HG02798 (cell line): ENCODE measurements around the gene CKM.
"Not testable (repeated sequence)": the region's sequence is repeated elsewhere in the genome, so short reads cannot be mapped to it uniquely, and the experiment has no call there.

Source experiments
- ATAC-seq: cut with Tn5 transposase; IDR thresholded peaks from one replicate; pipeline ENCODE4 v1.9.1; 2021; ENCODE audit warnings: mild to moderate bottlenecking; ENCODE audit not compliant: unreplicated experiment, poor library complexity

CKM gene

GRCh38 chr19:45349430-45349941 is 26.8 kb upstream of the CKM start:
- ATAC-seq, result no peak

DNA sequence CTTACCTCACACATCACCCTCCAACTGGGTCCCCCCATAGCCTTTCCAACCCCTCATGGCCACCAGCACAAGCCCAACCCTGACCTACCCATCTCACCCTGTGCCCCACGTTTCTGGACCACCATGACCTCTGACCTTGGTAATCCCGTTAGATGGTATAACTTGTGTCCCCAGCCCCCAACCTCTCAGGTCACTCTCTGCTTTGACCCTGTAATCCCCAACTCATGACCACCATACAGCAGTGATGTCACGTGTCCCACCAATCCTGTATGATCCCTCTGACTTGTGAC is 26.4 kb upstream of the CKM start:
- ATAC-seq, result no peak

DNA sequence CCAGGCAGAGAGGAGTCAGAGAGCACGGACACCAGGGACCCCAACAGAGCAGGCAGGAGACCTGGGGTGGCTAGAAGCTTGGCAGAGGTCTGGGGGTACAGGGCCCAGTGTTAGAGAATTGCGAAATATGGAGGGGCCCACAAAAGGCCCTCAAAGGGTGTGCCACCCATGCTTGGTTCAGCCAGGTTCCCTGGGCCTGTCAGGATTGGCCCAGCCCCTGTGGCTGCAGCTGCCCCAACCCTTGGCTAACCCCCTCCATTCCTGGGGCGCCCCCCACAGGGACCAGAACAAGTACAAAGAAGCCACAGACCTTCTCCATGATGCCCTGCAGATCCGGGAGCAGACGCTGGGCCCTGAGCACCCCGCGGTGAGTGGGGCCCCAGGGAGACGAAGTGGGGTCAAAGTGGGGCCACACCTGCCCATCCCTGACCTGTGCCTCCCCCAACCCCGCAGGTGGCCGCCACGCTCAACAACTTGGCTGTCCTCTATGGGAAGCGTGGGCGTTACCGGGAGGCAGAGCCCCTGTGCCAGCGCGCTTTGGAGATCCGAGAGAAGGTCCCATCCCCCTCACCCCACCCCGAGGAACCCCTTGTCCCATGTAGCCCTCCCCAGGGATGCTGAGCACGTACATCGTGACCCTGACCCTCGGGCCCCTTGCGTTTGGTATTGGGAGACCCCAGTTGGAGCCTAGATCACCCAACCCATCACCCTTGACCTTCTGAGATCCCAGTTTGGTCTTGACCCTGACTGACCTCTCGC is 25.9 kb upstream of the CKM start:
- no peak for ATAC-seq

GRCh38 chr19:45347570-45348366 is 25.1 kb upstream of the CKM start:
- no peak for ATAC-seq

- no peak for ATAC-seq
Observed at GRCh38 chr19:45346449-45346848, 23.8 kb upstream of the CKM start.

- ATAC-seq, result no peak
Observed at GRCh38 chr19:45345506-45345860, 22.8 kb upstream of the CKM start.

DNA sequence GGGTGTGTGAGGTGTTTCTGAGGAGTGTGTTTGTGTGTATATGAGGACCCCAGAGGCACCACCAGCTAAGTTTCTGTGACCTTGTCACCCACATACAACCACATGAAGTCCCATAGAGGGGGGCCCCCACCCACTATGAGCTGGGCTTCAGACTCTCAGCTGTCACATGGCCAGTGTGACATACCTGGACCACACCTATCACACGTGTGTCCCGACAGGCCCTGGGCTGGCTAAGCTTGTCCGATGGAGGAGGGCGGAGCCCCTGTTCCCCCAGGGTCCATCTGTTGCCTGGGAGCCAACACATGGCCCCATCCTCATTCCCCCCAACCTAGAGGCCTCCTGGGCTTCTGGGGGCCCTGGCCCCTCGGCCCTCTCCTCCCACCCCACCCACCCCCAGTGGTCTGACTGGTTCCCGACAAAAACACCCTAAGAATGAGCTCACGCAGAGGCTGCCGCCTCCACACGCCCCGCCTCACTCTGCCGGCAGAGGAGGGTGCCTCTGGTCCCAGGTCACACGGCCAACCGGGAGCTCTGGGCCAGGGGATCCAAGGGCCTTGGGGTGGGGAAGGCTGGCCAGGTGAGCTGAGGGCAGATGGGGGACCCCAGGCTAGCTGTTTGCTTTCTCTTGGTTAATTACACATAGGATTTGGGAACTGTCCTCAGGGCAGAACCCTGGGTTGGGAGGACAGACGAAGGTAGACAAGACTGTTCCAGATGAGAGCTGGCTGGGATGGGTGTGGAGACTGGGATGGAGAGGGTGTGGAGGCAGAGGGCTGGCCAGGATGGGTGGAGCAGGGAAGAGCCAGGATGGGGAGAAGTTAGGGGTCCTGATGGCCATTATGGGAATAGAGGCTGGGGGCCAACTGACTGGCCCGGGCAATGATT is 22.2 kb upstream of the CKM start:
- ATAC-seq, result no peak

DNA sequence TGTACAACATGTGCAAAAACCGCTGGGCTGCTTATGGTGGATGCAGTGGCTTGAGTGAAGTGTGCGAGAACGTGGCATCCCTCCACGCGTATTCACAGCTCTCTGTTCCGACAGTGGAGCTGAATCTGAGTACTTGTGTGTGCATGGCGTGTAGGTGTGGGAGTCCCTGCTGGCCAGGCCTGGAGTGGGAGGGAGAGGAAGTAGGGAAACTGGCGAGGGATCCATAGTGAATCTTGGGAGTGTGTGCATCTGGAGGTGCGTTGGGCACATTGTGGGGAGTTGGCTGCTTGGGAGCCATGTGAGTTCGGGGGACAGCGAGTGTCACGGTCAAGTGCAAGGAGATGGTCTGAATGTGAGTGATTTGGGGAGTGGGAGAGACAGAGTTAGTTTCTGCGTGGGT is 20.2 kb upstream of the CKM start:
- ATAC-seq, result no peak

GRCh38 chr19:45340899-45341453 is 18.3 kb upstream of the CKM start:
- ATAC-seq, result no peak

DNA sequence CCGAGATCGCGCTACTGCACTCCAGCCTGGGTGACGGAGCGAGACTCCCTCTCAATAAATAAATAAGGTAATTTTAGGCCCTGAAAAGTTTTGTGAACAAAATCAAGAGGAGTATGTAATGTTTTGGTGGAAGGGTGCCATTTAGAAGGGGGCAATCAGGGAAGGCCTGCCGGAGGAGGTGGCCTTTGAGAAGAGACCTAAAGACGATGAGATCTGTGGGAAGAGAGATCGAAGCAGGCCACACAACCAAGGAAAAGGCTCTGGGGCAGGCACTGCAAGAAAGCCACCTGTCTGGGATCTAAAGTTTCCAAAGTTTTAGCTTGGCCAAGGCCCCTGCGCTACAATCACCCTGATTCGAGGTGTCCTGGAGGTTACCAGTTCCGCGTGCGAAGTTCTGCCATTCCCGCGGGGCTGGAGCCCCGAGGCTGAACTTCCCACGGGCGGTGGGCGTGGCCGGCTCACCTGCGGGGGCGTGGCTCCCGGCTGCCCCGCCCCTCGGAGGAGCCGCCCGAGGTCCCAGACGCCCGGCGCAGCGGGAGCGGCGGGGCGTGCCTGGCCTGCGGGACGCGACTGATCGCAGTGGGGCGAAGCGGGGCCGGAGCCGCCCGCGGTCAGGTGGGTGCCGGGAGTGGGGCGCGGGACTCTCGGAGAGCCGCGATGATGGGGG is 17.7 kb upstream of the CKM start, which contains the start of gene KLC3:
Gene KLC3 (plus strand): TSS at position 519 of the 667 bp plus-strand sequence. CDS start 4,792 bp downstream, outside the sequence.
- no peak for ATAC-seq

GRCh38 chr19:45339629-45340028 is 17.0 kb upstream of the CKM start:
- no peak for ATAC-seq

GRCh38 chr19:45336696-45337251 is 14.1 kb upstream of the CKM start:
- no peak for ATAC-seq

DNA sequence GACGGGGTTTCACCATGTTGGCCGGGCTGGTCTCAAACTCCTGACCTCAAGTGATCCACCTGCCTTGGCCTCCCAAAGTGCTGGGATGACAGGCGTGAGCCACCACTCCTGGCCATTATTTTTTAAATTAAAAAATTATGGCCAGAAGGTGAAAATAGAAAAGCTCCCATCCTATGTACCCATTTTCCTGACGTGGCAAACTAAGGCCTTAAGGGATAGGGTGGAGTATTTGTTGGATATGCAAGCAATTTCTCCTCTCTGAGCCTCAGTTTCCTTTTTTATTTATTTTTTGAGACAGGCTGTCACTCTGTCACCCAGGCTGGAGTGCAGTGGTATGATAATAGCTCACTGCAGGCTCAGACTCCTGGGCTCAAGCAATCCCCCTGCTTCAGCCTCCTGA is 12.2 kb upstream of the CKM start:
- not testable (repeated sequence) for ATAC-seq

- ATAC-seq, result no peak
Observed at GRCh38 chr19:45333609-45334303, 11.1 kb upstream of the CKM start.

DNA sequence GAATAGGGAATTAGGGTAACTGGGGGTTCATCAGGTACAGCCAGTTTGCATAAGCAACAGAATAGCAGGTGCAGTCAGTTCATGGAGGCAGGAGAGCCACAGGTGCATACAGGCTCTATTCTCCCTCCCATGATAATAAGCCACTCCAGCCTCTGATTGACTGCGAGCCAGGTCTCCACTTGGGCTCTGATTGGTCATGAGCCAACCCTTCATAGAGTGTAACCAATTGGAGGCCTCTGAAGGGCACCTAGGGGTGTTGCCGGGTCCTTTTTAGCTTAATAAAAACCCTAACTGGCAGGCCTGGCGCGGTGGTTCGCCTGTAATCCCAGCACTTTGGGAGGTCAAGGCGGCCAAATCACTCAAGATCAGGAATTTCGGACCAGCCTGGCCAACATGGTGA is 8.7 kb upstream of the CKM start:
- ATAC-seq, result no peak

DNA sequence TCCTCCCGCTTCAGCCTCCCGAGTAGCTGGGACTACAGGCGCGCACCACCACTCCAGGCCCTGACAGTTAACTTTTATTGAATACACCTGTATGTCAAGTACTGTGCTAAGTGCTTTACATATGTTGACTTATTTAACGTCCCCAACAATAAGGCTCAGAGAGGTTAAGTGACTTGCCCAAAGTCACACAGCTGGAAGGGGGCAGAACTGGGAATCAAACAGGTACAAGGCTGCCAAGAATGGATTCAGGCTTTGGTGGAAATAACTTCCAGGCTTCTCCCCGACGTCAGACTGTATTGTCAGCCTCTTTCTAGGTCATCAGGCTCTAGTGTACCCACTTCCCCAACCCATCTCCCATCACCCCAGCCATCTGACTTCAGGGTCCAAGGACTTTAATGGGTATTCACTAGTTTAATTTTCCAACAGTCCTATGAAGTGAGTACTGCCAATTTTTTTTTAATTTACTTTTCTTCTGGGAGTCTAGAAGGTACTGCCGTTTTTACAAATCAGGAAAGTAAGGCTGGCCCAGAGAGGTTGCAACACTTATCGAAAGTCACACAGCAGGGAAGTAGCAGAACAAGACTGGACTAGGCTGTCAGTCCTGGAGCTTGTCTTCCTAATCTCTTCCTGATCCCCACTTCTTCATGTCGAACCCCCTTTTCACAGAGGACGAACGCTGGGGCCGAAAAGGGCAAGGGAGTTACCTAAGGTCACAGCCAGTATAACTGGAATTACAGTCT is 4.9 kb upstream of the CKM start:
- no peak for ATAC-seq

DNA sequence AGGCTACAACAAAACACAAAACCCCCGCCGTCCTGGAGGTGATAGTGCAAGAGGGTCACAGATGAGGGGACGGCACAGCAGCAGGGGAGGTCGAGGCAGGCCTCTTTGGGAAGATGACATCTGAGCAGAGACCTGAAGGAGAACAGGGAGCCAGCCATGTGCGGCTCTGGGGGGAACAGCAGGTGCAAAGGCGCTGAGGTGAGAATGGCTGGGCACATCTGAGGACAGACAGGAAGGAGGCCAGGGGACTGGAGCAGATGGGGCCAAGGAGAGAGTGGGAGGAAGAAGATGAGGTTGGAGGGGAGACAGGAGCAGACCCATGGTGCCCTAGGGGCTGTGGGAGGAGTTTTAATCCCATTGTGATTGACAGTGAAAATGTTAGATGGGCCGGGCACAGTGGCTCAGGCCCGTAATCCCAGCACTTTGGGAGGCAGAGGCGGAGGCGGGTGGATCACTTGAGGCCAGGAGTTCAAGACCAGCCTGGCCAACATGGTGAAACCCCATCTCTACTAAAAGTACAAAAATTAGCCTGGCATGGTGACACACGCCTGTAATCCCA is 1.8 kb upstream of the CKM start:
- no peak for ATAC-seq

DNA sequence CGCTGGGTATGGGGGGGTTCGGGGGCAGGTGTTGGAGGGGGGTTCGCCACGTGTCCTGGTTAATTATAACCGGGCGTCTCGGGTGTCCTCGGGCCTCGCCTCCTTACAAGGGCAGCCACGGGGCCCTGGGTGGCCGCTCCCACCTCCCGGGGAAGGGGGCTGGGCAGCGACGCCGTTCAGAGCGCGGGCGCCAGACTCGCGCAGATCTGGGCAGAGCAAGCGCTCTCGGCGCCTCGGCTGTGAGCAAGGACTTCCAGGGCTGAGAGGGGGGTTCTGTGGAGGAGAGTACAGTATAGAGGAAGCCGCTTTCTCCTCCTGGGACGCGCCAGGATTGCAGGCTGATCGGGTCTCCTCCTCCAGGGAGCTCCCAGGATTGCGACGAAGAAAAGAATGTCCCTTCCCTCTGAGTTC is 1.0 kb upstream of the CKM start:
- ATAC-seq, result no peak
